Endothelial cell of umbilical vein (primary cell): ENCODE results near the gene CYB561A3. TPM values are rescaled to one million over a fixed set of nuclear protein-coding genes. Genes with fewer than 3 reads are reported as not detected.
A peak's percentile ranks its signal among the peaks of the same experiment; 100 is the strongest.

Experiments
- BruUV-seq: library from RNA; stranded (reverse); fragments of 400-500 nt; replicated peaks from 2 replicates; lab custom pipeline; 2021; lab: Mats Ljungman, UMichigan
- CTCF ChIA-PET: fragments of 300-600, 350-600 bp; sonication (Branson Sonifier 250); formaldehyde crosslinking; loops from one replicate; lab custom pipeline; 2021; ENCODE audit warnings: antibody characterized with exemption, inconsistent platforms; lab: Charles Lee
- POLR2A ChIA-PET: fragments of 300-600, 350-600 bp; sonication (Branson Sonifier 250); formaldehyde crosslinking; loops from one replicate; lab custom pipeline; 2021; ENCODE audit warnings: antibody characterized with exemption, inconsistent platforms; lab: Charles Lee
- DNase-seq: peaks from one replicate; pipeline ENCODE4 v3.0.0-alpha.2; 2011; ENCODE audit warnings: low read depth, low spot score
- FAIRE-seq: peaks from 2 replicates; lab custom pipeline; 2011; peaks lifted over from hg19 to GRCh38; lab: Jason Lieb, UNC
- H2AFZ ChIP-seq: 2 replicates; pipeline ENCODE4 v1.6.0; 2012; ENCODE audit warnings: low read depth, low read length, control low read depth, inconsistent platforms
- H3K27ac ChIP-seq: 2 replicates; pipeline ENCODE4 v1.5.1; 2011; ENCODE audit warnings: low read depth, mild to moderate bottlenecking, control low read depth, low read length, moderate library complexity; ENCODE audit not compliant: insufficient read depth
- H3K27me3 ChIP-seq, 2 experiments: 2 replicates each; pipeline versions ENCODE4 v1.6.0 to v1.6.1; 2011; ENCODE audit warnings: low read length in 2 of 2, mixed read lengths in 1 of 2; ENCODE audit not compliant: control insufficient read depth in 2 of 2, insufficient read depth in 2 of 2
- H3K36me3 ChIP-seq, 2 experiments: 2 replicates in 1 of 2; 3 replicates in 1 of 2; pipeline ENCODE4 v1.5.1; 2011; ENCODE audit warnings: low read length in 2 of 2, mild to moderate bottlenecking in 1 of 2, moderate library complexity in 1 of 2; ENCODE audit not compliant: control insufficient read depth in 2 of 2, insufficient read depth in 2 of 2; ENCODE audit errors: extremely low read depth in 1 of 2
- H3K4me1 ChIP-seq: 3 replicates; pipeline ENCODE4 v1.5.1; 2011; ENCODE audit warnings: mild to moderate bottlenecking, low read length; ENCODE audit not compliant: control insufficient read depth, insufficient read depth; ENCODE audit errors: extremely low read depth
- H3K4me2 ChIP-seq: 2 replicates; pipeline ENCODE4 v1.6.1; 2011; ENCODE audit warnings: low read length, control low read depth, mixed read lengths; ENCODE audit not compliant: insufficient read depth
- H3K4me3 ChIP-seq, 3 experiments: fragments of 200-600 bp in 1 of 3; sonication (generic), shearing (Covaris generic) in 1 of 3; replicated peaks in 1 of 3; 2 replicates each; pipeline ENCODE4 v1.5.1; 2011 to 2016; ENCODE audit warnings: control low read depth in 3 of 3, low read length in 3 of 3, mild to moderate bottlenecking in 2 of 3, inconsistent platforms in 1 of 3, low read depth in 1 of 3, moderate library complexity in 1 of 3; ENCODE audit not compliant: insufficient read depth in 1 of 3
- H3K79me2 ChIP-seq: 2 replicates; pipeline ENCODE4 v1.6.0; 2012; ENCODE audit warnings: low read length, inconsistent platforms; ENCODE audit not compliant: control insufficient read depth, insufficient read depth
- H3K9ac ChIP-seq: replicated peaks from 2 replicates; pipeline ENCODE3; 2011; ENCODE audit warnings: low read length, control low read depth; ENCODE audit not compliant: insufficient read depth; ENCODE audit errors: extremely low read depth
- H3K9me1 ChIP-seq: replicated peaks from 3 replicates; pipeline ENCODE4 v1.6.0; 2011; ENCODE audit warnings: mild to moderate bottlenecking, low read length; ENCODE audit not compliant: control insufficient read depth, insufficient read depth; ENCODE audit errors: extremely low read depth
- H3K9me3 ChIP-seq: replicated peaks from 2 replicates; pipeline ENCODE4 v1.5.1; 2012; ENCODE audit warnings: low read length, inconsistent platforms; ENCODE audit not compliant: control insufficient read depth, insufficient read depth
- H4K20me1 ChIP-seq: replicated peaks from 2 replicates; pipeline ENCODE3; 2011; ENCODE audit warnings: mild to moderate bottlenecking, low read length; ENCODE audit not compliant: control insufficient read depth, insufficient read depth; ENCODE audit errors: extremely low read depth
- CTCF ChIP-seq, 2 donors: IDR thresholded peaks; 1 replicate in 1 of 2; 2 replicates in 1 of 2; pipeline ENCODE4 v1.5.1; 2011; ENCODE audit warnings: low read length in 2 of 2, mild to moderate bottlenecking in 2 of 2, moderate library complexity in 2 of 2, control low read depth in 1 of 2, inconsistent platforms in 1 of 2, low read depth in 1 of 2; ENCODE audit not compliant: insufficient read depth in 1 of 2; ENCODE audit errors: extremely low read depth in 1 of 2
- EZH2 ChIP-seq: IDR thresholded peaks from 2 replicates; pipeline ENCODE4 v1.6.1; 2012; ENCODE audit warnings: borderline replicate concordance, low read depth, mild to moderate bottlenecking, moderate library complexity, low read length, inconsistent platforms; ENCODE audit not compliant: severe bottlenecking
- FOS ChIP-seq: IDR thresholded peaks from 2 replicates; pipeline ENCODE4 v1.6.1; 2011; ENCODE audit warnings: mild to moderate bottlenecking, low read length, moderate library complexity, borderline replicate concordance; ENCODE audit not compliant: insufficient read depth
- GATA2 ChIP-seq: IDR thresholded peaks from 2 replicates; pipeline ENCODE4 v1.7.0; 2011; ENCODE audit warnings: low read depth, mild to moderate bottlenecking, moderate library complexity, mixed read lengths, low read length; ENCODE audit not compliant: insufficient read length, insufficient read depth
- JUN ChIP-seq: IDR thresholded peaks from 2 replicates; pipeline ENCODE4 v1.6.1; 2011; ENCODE audit warnings: borderline replicate concordance, low read depth; ENCODE audit not compliant: insufficient read length, insufficient read depth
- MAX ChIP-seq: IDR thresholded peaks from 2 replicates; pipeline ENCODE4 v1.6.1; 2011; ENCODE audit not compliant: insufficient read depth, insufficient read length
- MYC ChIP-seq: IDR thresholded peaks from one replicate; pipeline ENCODE4 v1.6.1; 2011; ENCODE audit warnings: mild to moderate bottlenecking, low read depth, low read length
- POLR2A ChIP-seq: IDR thresholded peaks from 2 replicates; pipeline ENCODE4 v1.6.1; 2012; ENCODE audit warnings: low read depth, mild to moderate bottlenecking, control low read depth, low read length
- POLR2AphosphoS5 ChIP-seq: IDR thresholded peaks from 2 replicates; pipeline ENCODE4 v1.6.1; 2012; ENCODE audit warnings: low read depth, mild to moderate bottlenecking, control low read depth, low read length, moderate library complexity; ENCODE audit not compliant: insufficient read depth
- dilution Hi-C: fragments of 300-500 bp; cut with MboI; formaldehyde crosslinking; loops from one replicate; pipeline ENCODE4 v1.15.0; 2019; ENCODE audit warnings: low sequenced_read_pairs; ENCODE audit not compliant: extremely low pct_ligation_motif_present
- intact Hi-C: fragments of 100-400 bp; cut with micrococcal nuclease; formaldehyde crosslinking; loops from one replicate; pipeline ENCODE4 v1.10.0; 2022
- polyA plus RNA-seq, 4 experiments: library from polyadenylated mRNA; depleted of rRNA in 3 of 4; stranded (reverse) in 3 of 4; unstranded in 1 of 4; fragments of >200 nt; gene quantifications; 2 replicates each; pipeline versions ENCODE4 v1.2.1 to v1.2.3, GENCODE V29; 2011 to 2012; ENCODE audit warnings: missing spikeins in 1 of 4
- total RNA-seq: library from RNA; stranded (reverse); gene quantifications from 2 replicates; pipeline ENCODE4 v1.2.3, GENCODE V29; 2021

CYB561A3 gene
- total and polyA plus RNA-seq, 2 donors (not counting 3 experiments of a cell fraction or from before 2014, with no cell fraction given): 41.6 to 103 TPM

GRCh38 chr11:61404103-61404502, 42.4 kb upstream of the CYB561A3 start:
- no peak for TF ChIP-seq EZH2
- no peak for FAIRE-seq
- TSS peak; percentile 31 for BruUV-seq
- CTCF ChIA-PET: interaction anchor here (2.1 kb wide), 1 partner anchor 68 kb away, joined by 6 read pairs; no protein-coding TSS in a partner anchor
- Histone ChIP-seq H3K36me3 (peaks cover 26 to 34% of the 10 kb centered on the region in 2 experiments), H3K27ac (no peak overlapping the region), H3K27me3 (no peaks in the 10 kb centered on the region), H3K4me1 (no peaks in the 10 kb centered on the region), H4K20me1 (no peaks in the 10 kb centered on the region), H3K4me2 (no peak overlapping the region), H3K79me2 (no peaks in the 10 kb centered on the region), H3K9me3 (no peaks in the 10 kb centered on the region), H3K4me3 (no peak overlapping the region), H3K9me1 (no peaks in the 10 kb centered on the region), H2AFZ (no peak overlapping the region), H3K9ac (no peak overlapping the region)
- intact Hi-C loops (no loop called here), dilution Hi-C loops (no loop called here)
- POLR2A ChIA-PET: no interaction called here
- DNase-seq: no peak

- ChIA-PET POLR2A (no interaction called here), CTCF (interaction anchor here (2.1 kb wide), 1 partner anchor 67 kb away, joined by 6 read pairs; no protein-coding TSS in a partner anchor)
- FAIRE-seq (no peak), DNase-seq (no peak)
- Histone ChIP-seq H3K4me2 (no peak overlapping the region), H2AFZ (no peak overlapping the region), H3K4me3 (no peak overlapping the region), H3K9ac (no peak overlapping the region), H3K27ac (no peak overlapping the region), H3K27me3 (no peaks in the 10 kb centered on the region), H3K36me3 (peaks cover 26 to 34% of the 10 kb centered on the region in 2 experiments), H4K20me1 (no peaks in the 10 kb centered on the region), H3K4me1 (no peaks in the 10 kb centered on the region), H3K79me2 (no peaks in the 10 kb centered on the region), H3K9me3 (no peaks in the 10 kb centered on the region), H3K9me1 (no peaks in the 10 kb centered on the region)
- intact Hi-C loops (no loop called here), dilution Hi-C loops (no loop called here)
- no TSS peak for BruUV-seq
- TF ChIP-seq EZH2: no peak
- no peak for TF ChIP-seq JUN
- no peak for TF ChIP-seq MYC
- no peak for TF ChIP-seq POLR2AphosphoS5
- TF ChIP-seq GATA2: no peak
- no peak for TF ChIP-seq CTCF (IDR thresholded peaks at IDR 0.05; ENCODE audit: extremely low read depth in 1 of 2, insufficient read depth in 1 of 2, low read depth in 1 of 2, low read length in 2 of 2)
- TF ChIP-seq MAX: no peak
- TF ChIP-seq FOS: no peak
- TF ChIP-seq POLR2A: no peak
Measured at GRCh38 chr11:61403658-61404057, 42.0 kb upstream of the CYB561A3 start.
